KOPT-K1 (cell line): ENCODE data around the gene CTTNBP2.
A peak's percentile ranks its signal among the peaks of the same experiment; 100 is the strongest.

Experiments used
- H3K27ac ChIP-seq: fragments of 200-600 bp; sonication (generic); 2 replicates; pipeline ENCODE4 v1.5.1; 2016; ENCODE audit warnings: antibody characterized with exemption, mild to moderate bottlenecking, low read depth, low read length; ENCODE audit not compliant: poor library complexity, severe bottlenecking
- H3K36me3 ChIP-seq: fragments of 200-600 bp; sonication (generic); 2 replicates; pipeline ENCODE4 v1.5.1; 2017; ENCODE audit warnings: antibody characterized with exemption, mild to moderate bottlenecking, low read length, moderate library complexity; ENCODE audit not compliant: insufficient read depth
- H3K9me3 ChIP-seq: fragments of 200-600 bp; sonication (generic); 2 replicates; pipeline ENCODE4 v1.5.1; 2017; ENCODE audit warnings: antibody characterized with exemption, low read length, mild to moderate bottlenecking; ENCODE audit not compliant: insufficient read depth, poor library complexity, severe bottlenecking

CTTNBP2 gene

DNA sequence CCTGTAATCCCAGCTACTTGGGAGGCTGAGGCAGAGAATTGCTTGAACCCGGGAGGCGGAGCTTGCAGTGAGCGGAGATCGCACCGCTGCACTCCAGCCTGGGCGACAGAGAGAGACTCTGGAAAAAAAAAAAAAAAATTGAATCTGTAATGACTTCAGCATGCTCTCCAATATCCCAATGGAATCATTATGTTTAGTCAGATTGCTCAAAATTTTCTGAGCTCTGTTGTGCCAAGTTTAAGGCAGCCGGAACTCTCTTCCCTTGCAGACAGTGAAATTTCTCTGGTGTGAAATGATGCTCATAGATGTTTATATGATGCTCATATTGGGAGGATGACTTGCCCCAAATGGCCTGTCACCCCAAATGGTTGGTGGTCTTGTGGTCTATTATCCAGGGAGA is 180.9 kb downstream of the CTTNBP2 start:
- Histone ChIP-seq H3K36me3 (no peaks in the 10 kb centered on the region), H3K27ac (no peak overlapping the region), H3K9me3 (no peaks in the 10 kb centered on the region)

DNA sequence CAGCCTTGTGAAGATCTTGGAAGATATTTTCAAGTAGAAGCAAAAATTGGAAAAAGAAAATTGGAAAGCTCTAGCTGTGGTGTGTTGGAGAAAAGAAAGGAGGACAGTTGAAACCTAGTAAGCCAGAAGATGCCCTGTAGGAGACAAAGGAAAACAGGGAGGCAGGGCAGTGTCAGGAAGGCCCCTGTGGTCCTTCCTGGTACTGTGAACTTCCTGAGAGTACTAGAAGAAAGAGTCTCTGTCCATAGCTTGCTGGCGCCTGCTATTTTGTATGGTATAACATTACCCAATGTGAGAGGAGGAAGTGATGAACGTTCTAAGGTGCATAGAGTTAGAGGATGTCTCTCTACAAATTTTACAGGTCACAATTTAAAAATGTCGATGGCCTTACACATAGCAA is 183.1 kb downstream of the CTTNBP2 start:
- no peaks in the 10 kb centered on the region for H3K9me3 ChIP-seq
- no peak overlapping the region for H3K27ac ChIP-seq
- no peaks in the 10 kb centered on the region for H3K36me3 ChIP-seq

DNA sequence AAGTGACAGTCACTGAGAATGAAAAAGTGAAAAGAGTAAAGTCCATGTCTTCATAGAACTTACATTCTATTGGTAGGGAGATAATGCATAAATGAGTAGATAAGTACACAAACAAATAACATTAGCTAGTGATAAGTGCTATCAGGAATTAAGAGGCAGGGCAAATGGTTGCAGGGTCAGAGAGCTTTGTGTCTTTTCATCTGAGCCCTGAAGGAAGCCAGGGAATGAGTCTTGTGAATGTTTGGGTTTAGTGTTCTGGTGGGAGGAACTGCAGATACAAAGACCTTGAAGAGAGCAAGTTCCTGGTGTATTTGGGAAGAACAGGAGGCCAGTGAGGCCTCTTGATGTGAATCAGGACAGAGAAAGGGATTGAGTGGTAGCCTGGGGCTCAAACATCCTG is 183.8 kb downstream of the CTTNBP2 start:
- Histone ChIP-seq H3K36me3 (no peaks in the 10 kb centered on the region), H3K9me3 (no peaks in the 10 kb centered on the region), H3K27ac (no peak overlapping the region)

DNA sequence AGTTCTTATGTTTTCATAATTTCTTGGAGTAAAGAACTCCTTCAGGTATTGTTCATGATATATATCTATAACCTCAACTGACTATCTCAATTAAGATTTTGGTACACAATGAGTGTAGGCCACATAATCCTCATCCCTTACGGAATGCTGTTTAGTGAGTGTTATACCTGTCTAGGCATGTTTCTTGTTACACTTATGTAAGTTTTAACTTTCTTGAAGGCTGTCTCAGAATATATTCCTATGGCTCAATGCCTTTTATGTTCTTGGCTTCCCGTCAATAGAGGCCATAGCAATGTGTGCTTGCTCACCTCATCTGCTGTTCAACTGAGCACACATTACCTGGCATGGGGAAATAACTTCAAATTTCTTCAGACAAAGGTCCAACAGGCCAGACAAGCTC is 185.1 kb downstream of the CTTNBP2 start:
- Histone ChIP-seq H3K9me3 (no peaks in the 10 kb centered on the region), H3K27ac (no peak overlapping the region), H3K36me3 (no peaks in the 10 kb centered on the region)

DNA sequence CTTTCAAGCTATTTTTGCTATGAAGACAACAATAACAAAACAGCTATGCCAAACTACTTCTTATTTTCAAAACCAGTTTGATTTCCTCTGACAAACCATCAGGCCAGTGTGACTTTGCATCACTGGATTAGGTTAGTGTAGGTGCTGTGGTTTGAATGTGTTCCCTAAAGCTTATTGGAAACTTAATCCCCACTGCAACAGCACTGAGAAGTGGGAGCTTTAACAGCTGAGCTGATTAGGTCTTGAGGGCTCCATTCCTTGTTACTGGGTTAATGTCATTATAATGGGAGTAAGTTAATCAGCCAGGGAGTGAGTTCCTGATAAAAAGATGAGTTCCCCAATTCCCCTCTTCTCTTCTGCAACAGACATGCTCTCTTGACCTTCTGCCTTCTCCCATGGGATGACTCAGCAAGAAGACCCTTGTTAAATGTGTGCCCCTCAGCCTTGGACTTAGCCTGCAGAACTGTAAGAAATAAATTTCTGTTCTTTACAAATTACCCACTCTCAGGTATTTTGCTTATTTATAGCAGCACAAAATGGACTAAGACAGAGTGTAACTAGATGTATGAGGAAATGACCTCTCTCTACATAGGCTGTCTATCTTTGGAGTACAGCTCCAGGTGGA is 186.8 kb downstream of the CTTNBP2 start:
- H3K36me3 ChIP-seq: no peaks in the 10 kb centered on the region
- no peaks in the 10 kb centered on the region for H3K9me3 ChIP-seq
- H3K27ac ChIP-seq: no peak overlapping the region

DNA sequence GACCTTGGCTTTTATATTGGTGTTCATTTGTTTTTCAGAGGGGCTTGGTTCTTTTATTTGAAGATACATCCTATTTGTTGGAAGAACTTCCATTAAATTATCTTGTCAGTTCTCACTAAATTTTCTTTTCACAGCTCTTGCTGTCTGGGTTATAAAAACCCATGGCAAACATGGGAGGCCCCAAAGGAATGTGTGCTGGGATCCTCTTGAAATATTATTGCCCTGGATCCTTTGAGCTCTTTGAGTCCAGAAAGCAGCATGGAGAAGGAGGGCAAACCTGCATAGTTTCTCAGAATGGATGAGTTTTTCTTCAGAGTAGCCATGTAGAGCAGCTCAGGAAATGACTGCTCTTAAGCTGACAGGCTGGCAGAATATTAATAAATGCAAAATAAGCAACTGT is 187.4 kb downstream of the CTTNBP2 start:
- Histone ChIP-seq H3K9me3 (no peaks in the 10 kb centered on the region), H3K27ac (no peak overlapping the region), H3K36me3 (no peaks in the 10 kb centered on the region)

DNA sequence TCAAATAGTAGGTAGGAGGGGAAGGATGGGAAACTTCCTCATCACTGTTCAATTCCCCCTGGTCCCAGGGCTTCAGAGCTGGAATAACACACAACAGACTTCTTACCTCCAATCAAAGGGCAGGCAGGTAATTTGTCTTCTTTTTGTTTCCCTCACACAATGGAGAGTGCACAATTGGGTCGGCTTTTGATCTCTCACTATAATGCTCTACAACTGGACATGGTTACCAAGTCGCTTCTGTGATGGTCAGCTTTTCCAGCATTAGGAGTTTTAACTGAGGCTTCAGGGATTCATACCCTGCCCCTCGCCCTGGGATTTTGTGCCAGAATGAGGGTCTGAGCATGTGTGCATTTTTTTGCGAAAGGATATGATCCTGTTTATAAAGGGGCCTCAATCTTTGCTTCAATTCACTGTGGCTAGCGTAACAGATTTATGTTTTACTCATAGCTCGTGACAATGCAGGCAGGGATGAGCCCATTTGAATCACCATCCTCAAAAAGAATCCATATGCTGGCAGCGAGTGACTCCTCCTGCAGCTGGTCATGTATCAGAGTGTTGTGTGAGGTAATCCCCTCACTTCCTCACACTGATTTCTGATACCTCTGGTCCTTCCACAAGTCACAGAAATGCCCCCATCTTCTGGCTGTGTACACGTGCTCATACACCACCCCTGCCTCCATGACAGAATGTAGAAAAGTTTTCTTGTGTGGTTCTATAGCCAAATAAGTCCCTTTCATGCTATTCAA is 189.6 kb downstream of the CTTNBP2 start:
- no peak overlapping the region for H3K27ac ChIP-seq
- no peaks in the 10 kb centered on the region for H3K9me3 ChIP-seq
- H3K36me3 ChIP-seq: no peaks in the 10 kb centered on the region

DNA sequence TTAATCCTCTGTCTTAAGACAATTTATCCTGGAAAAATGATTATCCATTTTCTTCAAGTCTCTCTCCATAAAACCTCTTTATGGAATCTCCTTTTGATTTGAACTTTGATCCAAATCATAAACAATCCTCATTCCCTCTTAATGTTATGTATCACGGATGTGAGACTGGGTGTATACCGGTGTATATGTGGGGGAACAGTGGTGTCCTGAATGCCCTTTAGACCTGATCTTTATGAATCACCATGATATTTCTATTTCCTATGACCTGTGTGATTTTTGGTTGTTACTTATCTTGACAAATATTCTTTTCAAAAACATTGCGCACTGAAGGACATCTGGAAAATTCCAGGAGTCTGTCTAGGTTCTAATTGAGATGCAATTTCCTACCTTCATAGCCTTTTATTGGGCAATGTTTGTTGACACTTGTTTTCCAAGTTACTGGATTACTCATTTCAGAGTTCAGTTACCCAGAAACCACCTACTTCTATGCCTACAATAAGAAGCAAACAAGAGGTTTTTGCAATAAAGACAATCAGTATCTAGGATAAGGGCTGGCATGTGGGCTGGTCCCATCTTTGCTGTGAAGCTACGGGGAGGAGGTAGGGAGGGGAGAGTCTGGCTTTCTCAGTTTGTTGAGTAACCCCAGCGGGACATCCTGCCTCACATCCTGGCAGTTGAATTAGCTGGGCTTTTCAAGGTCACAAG is 190.4 kb downstream of the CTTNBP2 start:
- Histone ChIP-seq H3K27ac (no peak overlapping the region), H3K9me3 (no peaks in the 10 kb centered on the region), H3K36me3 (no peaks in the 10 kb centered on the region)

DNA sequence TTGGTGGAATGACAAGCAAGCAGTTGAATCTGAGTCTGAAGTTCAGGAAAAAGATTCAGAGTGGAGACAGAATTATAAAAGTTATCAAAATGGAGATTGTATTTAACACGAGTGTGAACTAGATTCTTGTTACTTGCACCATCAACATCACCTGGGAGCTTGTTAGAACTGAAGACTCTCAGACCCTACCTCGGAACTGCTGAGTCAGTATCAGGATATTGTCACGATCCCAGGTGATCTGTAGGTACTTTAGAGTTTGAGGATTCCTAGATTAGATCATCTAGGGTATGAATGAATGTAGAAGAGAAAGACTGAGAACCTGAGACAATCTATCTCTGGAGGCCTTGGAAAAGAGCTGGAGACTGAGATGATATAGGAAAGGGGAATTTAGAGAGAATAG is 194.1 kb downstream of the CTTNBP2 start:
- H3K9me3 ChIP-seq: no peaks in the 10 kb centered on the region
- no peaks in the 10 kb centered on the region for H3K36me3 ChIP-seq
- H3K27ac ChIP-seq: no peak overlapping the region

DNA sequence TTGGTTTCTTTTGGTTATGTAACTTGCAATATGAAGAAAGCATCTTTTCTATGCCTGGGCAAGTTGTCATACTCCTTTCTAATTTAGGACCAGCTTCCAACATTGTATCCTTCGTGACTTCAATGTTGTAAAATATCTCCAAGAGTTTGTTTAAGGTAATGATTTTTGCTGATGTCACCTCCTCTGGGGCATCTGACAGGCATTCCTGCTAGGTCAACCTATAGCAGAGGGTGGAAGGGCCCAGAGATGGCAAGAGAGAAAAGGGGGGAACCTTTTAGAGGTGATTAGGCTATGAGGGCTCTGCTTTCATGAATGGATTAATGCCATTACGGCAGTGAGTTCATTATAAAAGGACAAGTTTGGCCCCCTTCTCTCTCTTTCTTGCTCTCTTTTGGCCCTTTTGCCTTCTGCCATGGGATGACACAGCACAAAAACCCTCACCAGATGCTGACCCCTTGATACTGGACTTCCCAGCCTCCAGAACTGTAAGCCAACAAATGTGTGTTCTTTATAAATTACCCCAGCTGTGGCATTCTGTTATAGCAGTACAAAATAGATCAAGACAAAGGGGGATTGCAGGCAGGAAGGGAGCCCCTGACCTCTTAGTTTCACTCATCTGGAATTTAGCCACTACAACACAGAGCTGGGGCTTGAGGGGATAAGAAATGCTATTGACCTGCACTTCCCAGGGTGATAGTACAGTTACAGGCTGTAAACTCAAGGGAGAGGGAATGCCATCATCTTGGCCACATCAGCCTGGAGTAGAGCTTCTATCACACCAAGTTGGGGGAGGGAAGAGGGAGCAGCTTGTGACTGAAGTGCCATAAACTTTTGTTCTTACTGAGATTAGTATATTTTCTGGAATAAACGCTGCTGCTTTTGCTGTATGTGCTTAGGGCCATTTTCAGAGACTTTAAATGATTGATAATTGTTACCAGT is 197.5 kb downstream of the CTTNBP2 start:
- H3K36me3 ChIP-seq: no peaks in the 10 kb centered on the region

DNA sequence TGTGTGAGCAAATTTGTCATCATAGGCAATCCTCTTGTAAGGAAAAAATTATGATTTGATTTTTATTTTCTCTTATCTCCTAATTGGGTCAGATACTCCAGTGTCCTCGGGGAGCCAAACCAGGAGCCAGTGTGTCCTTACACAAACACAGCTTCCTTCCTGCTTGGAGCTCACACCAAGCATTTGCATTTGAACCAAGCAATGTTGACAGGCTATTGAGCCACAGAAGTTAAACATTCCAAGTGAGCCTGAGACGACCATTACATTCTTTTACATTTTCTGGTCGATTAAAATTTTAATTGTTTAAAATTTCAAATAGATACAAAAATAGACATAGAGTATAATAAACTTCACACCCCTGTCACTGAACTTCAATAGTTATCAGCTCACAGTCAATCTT is 198.6 kb downstream of the CTTNBP2 start:
- no peak overlapping the region for H3K27ac ChIP-seq
- H3K9me3 ChIP-seq: no peaks in the 10 kb centered on the region
- no peaks in the 10 kb centered on the region for H3K36me3 ChIP-seq

More for the DNA sequence above, 197.5 kb downstream of the CTTNBP2 start:
- no peaks in the 10 kb centered on the region for H3K9me3 ChIP-seq
- H3K27ac ChIP-seq: no peak overlapping the region

DNA sequence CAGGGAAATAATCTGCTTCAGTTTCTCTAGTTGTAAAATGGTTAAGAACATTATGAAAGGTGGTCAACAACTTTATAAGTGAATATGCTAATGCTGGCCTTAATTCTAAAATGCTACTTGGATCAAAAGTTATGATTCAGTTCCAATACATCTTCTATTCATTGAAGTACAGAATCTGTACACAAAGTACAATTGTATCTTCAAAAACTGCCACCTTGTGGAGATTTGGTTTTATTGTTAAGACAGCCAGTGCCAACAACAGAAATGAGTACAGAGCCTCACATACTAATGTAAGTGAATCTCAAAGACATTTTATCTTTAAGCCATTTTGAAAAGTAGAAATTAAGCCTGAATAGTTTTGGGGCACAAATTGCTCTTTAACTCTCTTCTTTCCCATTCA is 199.4 kb downstream of the CTTNBP2 start:
- Histone ChIP-seq H3K27ac (peak overlapping the region; percentile 14), H3K36me3 (peaks cover 2% of the 10 kb centered on the region; the same call in 1 of the 2 replicates), H3K9me3 (no peaks in the 10 kb centered on the region)

DNA sequence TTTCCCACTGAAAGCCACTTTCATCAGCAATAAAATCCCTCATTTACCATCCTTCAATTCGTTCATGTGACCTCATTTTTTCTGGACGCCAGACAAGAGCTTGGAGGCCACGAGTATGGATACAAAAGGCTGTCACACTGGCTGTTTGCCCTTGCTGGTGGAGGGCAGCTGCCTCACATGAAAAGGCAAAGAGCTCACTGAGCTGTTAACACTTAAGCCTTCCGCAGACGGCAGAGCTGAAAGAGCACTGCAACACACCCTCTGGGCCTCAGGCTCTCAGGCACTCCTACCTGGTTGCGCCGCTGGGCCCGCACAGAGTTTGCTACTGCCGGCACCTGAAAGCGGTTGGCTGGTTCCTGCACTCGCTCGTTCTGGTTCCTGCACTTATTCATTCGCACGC is 199.9 kb downstream of the CTTNBP2 start:
- Histone ChIP-seq H3K36me3 (peaks cover 7% of the 10 kb centered on the region), H3K27ac (peak overlapping the region; percentile 14)

DNA sequence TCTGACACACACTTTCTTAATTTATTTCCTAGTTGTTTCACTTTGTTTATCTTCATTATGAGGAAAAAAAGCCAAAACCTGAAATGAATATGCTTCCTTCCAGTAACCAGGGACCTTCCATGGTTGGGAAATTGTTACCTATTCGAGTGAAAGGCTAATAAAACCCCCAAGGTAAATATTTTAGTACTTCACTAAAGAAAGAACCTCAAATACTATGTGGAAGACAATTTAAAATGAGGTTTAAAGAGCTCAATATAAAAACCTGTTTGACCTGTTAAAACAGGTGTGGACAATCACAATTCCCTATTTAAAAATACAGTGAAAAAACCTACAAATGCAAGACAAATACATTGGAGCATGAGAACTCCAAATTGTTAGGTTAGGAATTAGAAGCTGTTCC is 200.8 kb downstream of the CTTNBP2 start:
- no peaks in the 10 kb centered on the region for H3K9me3 ChIP-seq
- H3K36me3 ChIP-seq: peaks cover 15% of the 10 kb centered on the region
- no peak overlapping the region for H3K27ac ChIP-seq

More for the DNA sequence above, 199.9 kb downstream of the CTTNBP2 start:
- H3K9me3 ChIP-seq: no peaks in the 10 kb centered on the region

DNA sequence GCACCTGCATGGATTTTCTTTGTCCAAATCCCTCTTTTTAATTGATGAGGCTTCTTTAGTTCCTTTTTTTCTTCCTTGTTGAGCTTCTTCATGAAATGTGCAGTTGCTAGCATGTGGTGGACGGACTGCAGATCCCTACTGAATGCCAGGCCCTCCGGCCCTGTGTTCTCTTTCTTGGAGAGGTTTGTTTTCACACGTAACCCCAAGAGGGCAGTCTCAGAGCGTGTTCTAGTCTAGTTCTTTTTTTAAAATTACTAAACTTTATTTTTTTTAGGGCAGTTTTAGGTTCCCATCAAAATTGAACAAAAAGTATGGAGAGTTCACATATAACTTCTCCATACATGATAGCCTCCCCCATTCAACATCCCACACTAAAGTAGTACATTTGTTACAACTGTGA is 203.4 kb downstream of the CTTNBP2 start:
- H3K9me3 ChIP-seq: no peaks in the 10 kb centered on the region
- no peak overlapping the region for H3K27ac ChIP-seq
- peaks cover 41% of the 10 kb centered on the region for H3K36me3 ChIP-seq
